Brain microvascular endothelial cell (primary cell): ENCODE results near the gene RECQL5.
"Not testable (repeated sequence)": the region's sequence is repeated elsewhere in the genome, so short reads cannot be mapped to it uniquely, and the experiment has no call there.

ENCODE experiments used
- DNase-seq: peaks from one replicate; pipeline ENCODE4 v3.0.0-alpha.2; 2020
- H3K27ac ChIP-seq: fragments of 250-450 bp; sonication (Bioruptor Pico); 2 replicates; pipeline ENCODE4 v1.5.1; 2020; ENCODE audit warnings: mild to moderate bottlenecking, moderate library complexity
- H3K27me3 ChIP-seq: fragments of 250-450 bp; sonication (Bioruptor Pico); replicated peaks from 2 replicates; pipeline ENCODE4 v1.5.1; 2020; ENCODE audit warnings: mild to moderate bottlenecking
- H3K36me3 ChIP-seq: fragments of 250-450 bp; sonication (Bioruptor Pico); replicated peaks from 2 replicates; pipeline ENCODE4 v1.5.1; 2020; ENCODE audit warnings: mild to moderate bottlenecking
- H3K4me3 ChIP-seq: 2 replicates; pipeline ENCODE4 v1.5.1; 2011; ENCODE audit warnings: low read depth, mild to moderate bottlenecking, control low read depth, low read length, moderate library complexity
- in situ Hi-C: cut with HindIII; loops from 2 replicates; pipeline ENCODE4 v1.10.0; 2017; ENCODE audit warnings: low sequenced_read_pairs, low pct_ligation_motif_present
- TF ChIP-seq, protein P1 (sequence below): IDR thresholded peaks from 2 replicates; pipeline ENCODE4 v1.5.1; 2011; ENCODE audit warnings: low read depth, mild to moderate bottlenecking, moderate library complexity, low read length, control low read depth, inconsistent platforms; ENCODE audit errors: missing control alignments

The RECQL5 gene

DNA sequence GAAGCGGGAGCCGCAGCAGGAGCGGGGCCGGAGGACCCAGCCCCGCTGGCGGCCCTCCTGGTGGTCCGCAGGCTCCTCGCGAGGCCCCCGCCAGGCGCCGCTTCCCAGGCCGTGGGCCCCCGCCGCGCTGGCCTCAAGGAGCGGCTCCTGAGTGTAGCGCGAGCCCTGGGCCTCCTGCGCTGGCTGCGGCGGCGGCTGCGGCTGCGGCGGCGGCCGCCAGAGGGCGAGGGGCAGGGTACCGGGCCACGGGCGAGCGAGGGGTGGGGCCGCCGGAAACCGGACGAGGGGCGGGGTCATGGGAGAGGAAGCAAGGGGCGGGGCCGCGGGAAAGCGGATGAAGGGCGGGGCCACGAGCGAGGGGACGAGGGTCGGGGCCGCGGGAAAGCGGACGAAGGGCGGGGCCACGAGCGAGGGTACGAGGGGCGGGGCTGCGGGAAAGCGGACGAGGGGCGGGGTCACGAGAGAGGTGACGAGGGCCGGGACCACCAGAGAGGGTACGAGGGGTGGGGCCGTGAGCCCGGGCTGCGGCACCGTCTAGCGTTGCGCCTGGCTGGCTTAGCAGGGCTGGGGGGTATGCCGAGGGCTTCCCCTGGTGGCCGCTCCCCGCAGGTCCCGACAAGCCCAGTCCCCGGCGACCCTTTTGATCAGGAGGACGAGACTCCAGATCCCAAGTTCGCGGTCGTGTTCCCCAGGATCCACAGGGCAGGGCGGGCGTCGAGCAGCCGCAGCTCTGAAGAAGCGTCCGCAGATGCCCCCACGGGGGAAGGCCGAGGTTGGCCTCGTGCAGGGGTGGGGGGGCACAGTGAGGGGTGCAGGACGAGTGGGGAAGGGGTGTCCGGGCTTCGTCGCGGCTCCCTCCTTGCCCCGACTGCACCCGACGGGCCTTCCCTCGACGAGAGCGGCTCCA is 77.7 kb downstream of the RECQL5 start:
- Histone ChIP-seq H3K4me3 (peak overlapping the region; percentile 51), H3K27me3 (peaks cover 15% of the 10 kb centered on the region), H3K27ac (no peak overlapping the region), H3K36me3 (no peaks in the 10 kb centered on the region)
- DNase-seq: peak; percentile 77
- TF ChIP-seq, protein P1, sequence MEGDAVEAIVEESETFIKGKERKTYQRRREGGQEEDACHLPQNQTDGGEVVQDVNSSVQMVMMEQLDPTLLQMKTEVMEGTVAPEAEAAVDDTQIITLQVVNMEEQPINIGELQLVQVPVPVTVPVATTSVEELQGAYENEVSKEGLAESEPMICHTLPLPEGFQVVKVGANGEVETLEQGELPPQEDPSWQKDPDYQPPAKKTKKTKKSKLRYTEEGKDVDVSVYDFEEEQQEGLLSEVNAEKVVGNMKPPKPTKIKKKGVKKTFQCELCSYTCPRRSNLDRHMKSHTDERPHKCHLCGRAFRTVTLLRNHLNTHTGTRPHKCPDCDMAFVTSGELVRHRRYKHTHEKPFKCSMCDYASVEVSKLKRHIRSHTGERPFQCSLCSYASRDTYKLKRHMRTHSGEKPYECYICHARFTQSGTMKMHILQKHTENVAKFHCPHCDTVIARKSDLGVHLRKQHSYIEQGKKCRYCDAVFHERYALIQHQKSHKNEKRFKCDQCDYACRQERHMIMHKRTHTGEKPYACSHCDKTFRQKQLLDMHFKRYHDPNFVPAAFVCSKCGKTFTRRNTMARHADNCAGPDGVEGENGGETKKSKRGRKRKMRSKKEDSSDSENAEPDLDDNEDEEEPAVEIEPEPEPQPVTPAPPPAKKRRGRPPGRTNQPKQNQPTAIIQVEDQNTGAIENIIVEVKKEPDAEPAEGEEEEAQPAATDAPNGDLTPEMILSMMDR: peak; percentile 43
- in situ Hi-C loops: no loop called here

DNA sequence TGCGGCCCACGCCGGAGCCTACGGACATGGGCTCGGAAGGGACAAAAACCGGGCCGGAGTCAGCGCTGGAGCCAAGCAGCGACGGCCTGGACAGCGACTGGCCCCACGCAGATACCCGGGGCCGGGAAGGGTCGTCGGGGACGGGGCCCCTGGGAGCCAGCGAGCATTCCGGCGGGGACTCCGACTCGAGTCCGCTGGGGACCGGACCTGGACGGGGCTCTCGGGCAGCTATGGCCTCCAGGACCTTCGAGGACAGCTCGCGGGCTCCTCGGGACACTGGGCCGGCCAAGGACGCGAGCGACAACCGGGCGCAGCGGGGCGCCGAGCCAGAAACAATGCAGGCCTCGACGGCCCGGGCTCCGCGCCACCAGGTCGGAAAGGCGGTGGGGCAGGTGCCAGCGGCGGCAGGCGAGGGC is 78.3 kb downstream of the RECQL5 start:
- no peak for DNase-seq
- TF ChIP-seq, protein P1: no peak
- Histone ChIP-seq H3K27me3 (peaks cover 15% of the 10 kb centered on the region), H3K27ac (no peak overlapping the region), H3K4me3 (peak overlapping the region; percentile 35), H3K36me3 (no peaks in the 10 kb centered on the region)
- in situ Hi-C loops: no loop called here

DNA sequence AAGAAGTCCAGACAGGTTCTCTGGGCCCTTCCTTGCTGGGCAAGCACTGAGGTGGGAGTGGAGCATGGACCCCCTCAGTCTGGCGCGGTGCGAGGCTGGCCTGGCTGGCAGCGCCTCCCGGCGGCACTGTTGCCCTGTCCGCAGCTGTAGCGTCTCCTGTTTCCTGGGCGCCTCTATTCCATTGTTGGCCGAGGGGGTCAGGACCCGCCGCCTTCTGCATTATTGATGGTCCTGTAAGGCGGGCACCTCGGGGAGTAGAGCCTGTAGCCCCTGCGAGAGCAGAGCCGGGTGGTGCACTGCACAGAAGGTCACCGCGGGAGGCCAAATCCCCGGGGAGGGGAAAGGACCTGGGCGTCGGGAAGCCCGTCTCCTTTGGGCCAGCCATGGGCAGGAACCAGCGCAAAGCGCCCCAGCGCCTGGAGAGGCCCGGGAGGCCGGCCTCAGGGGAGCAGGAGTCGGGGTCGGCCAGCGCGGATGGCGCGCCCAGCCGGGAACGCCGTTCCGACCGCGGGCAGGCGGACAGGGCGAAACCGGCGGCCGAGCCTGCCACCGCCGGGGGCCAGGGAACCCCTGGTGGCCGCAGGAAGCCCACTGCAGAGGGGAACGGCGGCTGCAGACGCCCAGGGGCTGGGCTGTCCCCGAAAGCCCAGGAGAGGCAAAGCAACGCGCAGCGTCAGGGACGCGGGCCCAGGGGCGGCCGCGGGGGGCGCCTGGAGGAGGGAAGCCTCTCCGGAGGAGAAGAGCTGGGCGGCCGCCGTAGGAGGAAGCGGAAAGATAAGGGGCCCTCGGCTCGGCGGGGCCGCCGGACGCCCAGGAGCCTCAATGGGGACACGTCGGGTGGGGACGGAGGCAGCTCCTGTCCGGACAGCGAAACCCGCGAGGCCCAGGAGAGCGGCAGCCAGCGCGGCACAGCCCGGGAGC is 79.0 kb downstream of the RECQL5 start, which contains the start of gene MYO15B:
MYO15B (plus strand) TSS at position 126 of the 921 bp plus-strand sequence; CDS start at position 384, 258 bp downstream.
- TF ChIP-seq, protein P1: peak; percentile 46
- in situ Hi-C loops: no loop called here
- H3K27me3 ChIP-seq: peaks cover 15% of the 10 kb centered on the region
- H3K4me3 ChIP-seq: peak within 1 kb of the TSS; percentile 35
- no peak for DNase-seq
- H3K27ac ChIP-seq: no peak within 1 kb of the TSS
- no peaks in the 10 kb centered on the region for H3K36me3 ChIP-seq

DNA sequence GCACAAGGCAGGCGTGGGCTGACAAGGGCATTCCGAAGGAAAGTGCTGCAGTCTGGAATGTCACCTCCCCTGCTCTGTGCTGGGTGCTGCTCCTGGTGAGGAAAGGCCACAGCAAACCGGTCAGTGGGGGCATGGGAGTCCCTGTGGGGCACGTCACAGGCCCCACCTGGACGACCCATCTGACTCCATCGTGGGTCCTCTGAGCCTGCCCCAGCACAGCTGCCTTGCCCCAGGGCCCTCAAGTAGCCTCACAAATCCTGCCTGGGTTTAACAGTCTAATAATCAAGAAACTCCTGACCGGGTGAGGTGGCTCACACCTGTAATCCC is 82.1 kb downstream of the RECQL5 start:
- Histone ChIP-seq H3K27me3 (peaks cover 15% of the 10 kb centered on the region), H3K4me3 (no peak overlapping the region), H3K36me3 (no peaks in the 10 kb centered on the region), H3K27ac (no peak overlapping the region)
- in situ Hi-C loops: no loop called here
- TF ChIP-seq, protein P1: no peak
- no peak for DNase-seq

DNA sequence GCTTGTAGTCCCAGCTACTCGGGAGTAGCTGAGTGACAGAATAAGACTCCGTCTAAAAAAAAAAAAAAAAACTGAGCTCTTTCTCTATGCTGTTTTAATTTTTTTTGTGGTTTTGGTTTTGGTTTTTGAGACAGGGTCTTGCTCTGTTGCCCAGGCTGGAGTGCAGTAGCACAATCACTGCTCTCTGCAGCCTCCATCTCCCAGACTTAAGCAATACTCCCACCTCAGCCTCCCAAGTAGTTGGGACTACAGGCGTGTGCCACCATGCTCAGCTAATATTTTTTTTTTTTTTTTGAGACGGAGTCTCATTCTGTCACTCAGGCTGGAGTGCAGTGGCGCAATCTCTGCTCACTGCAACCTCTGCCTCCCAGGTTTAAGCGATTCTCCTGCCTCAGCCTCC is 83.8 kb downstream of the RECQL5 start:
- in situ Hi-C loops, DNase-seq, H3K36me3 ChIP-seq: not testable (repeated sequence)

DNA sequence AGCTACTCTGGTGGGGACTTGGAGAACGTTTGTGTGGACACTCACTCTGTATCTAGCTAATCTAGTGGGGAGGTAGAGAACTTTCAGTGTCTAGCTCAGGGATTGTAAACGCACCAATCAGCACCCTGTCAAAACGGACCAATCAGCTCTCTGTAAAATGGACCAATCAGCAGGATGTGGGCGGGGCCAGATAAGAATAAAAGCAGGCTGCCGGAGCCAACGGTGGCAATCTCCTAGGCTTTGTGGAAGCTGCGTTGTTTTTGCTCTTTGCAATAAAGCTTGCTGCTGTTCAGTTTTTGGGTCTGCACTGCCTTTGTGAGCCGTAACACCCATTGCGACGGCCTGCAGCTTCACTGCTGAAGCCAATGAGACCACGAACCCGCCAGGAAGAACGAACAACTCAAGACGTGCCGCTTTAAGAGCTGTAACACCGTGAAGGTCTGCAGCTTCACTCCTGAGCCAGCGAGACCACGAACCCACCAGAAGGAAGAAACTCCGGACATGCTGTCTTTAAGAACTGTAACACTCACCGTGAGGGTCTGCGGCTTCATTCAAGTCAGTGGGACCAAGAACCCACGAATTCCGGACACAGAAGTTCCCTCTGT is 85.7 kb downstream of the RECQL5 start:
- H3K4me3 ChIP-seq, in situ Hi-C loops, H3K27ac ChIP-seq, DNase-seq, H3K36me3 ChIP-seq, H3K27me3 ChIP-seq: not testable (repeated sequence)

More for the DNA sequence above, 83.8 kb downstream of the RECQL5 start:
- H3K4me3 ChIP-seq, H3K27ac ChIP-seq, H3K27me3 ChIP-seq: not testable (repeated sequence)
